Stimulated activated CD4-positive, alpha-beta T cell treated with anti-CD3 and anti-CD28 coated beads, TNF-alpha, amount 100 ng/mL, for 24 hours (primary cell): Measurements from ENCODE around the gene IMP4.

Experiments
- DNase-seq, 3 experiments: peaks; one replicate each; pipeline ENCODE4 v3.0.0-alpha.2; 2020; ENCODE audit warnings: low read depth in 3 of 3

Gene IMP4

GRCh38 chr2:130377491-130377890, 34.8 kb downstream of the IMP4 start:
- no peak for DNase-seq

- DNase-seq, result no peak
These were observed 35.7 kb downstream of the IMP4 start for GRCh38 chr2:130378206-130378897.

- DNase-seq, result no peak
These were observed 36.2 kb downstream of the IMP4 start for GRCh38 chr2:130378898-130379214.

GRCh38 chr2:130380096-130380934, 37.6 kb downstream of the IMP4 start:
- DNase-seq, result no peak

- no peak for DNase-seq
These were observed 38.4 kb downstream of the IMP4 start for GRCh38 chr2:130381145-130381544.

- no peak for DNase-seq
These were observed 38.9 kb downstream of the IMP4 start for GRCh38 chr2:130381619-130382018.

GRCh38 chr2:130382313-130382917, 39.7 kb downstream of the IMP4 start:
- DNase-seq, result no peak

GRCh38 chr2:130385709-130386108, 43.0 kb downstream of the IMP4 start:
- no peak for DNase-seq

- no peak for DNase-seq
These were observed 44.3 kb downstream of the IMP4 start for GRCh38 chr2:130387071-130387400.

GRCh38 chr2:130387804-130388203, 45.1 kb downstream of the IMP4 start:
- no peak for DNase-seq

- no peak for DNase-seq
These were observed 45.7 kb downstream of the IMP4 start for GRCh38 chr2:130388221-130388907.

- no peak for DNase-seq
These were observed 46.7 kb downstream of the IMP4 start for GRCh38 chr2:130389358-130389757.

- no peak for DNase-seq
These were observed 47.1 kb downstream of the IMP4 start for GRCh38 chr2:130389783-130390182.

- no peak for DNase-seq
These were observed 47.9 kb downstream of the IMP4 start for GRCh38 chr2:130390460-130391057.

- peak; percentile 46 to 81 (median 53) for DNase-seq
These were observed 48.6 kb downstream of the IMP4 start for GRCh38 chr2:130391058-130391871.

GRCh38 chr2:130391872-130392670, 49.4 kb downstream of the IMP4 start:
- no peak for DNase-seq

- no peak for DNase-seq
These were observed 50.7 kb downstream of the IMP4 start for GRCh38 chr2:130393318-130393910.
